Right lobe of liver (tissue), 4 donors: ENCODE measurements around the gene FOXP1.

Source experiments
- CTCF ChIP-seq, 4 donors: fragments of 200-600 bp in 3 of 4; fragments of 450-650 bp in 1 of 4; IDR thresholded peaks; one replicate each; pipeline versions ENCODE4 v1.5.1 to v1.8.0; 2016 to 2022; ENCODE audit warnings: antibody characterized with exemption in 4 of 4, mild to moderate bottlenecking in 2 of 4
- POLR2A ChIP-seq: fragments of 450-650 bp; IDR thresholded peaks from one replicate; pipeline ENCODE4 v1.6.1; 2017; ENCODE audit warnings: antibody characterized with exemption, mild to moderate bottlenecking
- donor health status: DM: no; HTN: no; CAD: no.
- donor health status: DM: no; HTN: no; CAD: no.
- donor health status: DM: no; HTN: yes; CAD: no.

- TF ChIP-seq CTCF (IDR thresholded peaks at IDR 0.05) (no peak), POLR2A (no peak)
These were observed 534.6 kb downstream of the FOXP1 start for GRCh38 chr3:71048948-71049347.
